ENCODE data around the gene TUBA1C.
A peak's percentile ranks its signal among the peaks of the same experiment; 100 is the strongest.
"Not testable (repeated sequence)": the region's sequence is repeated elsewhere in the genome, so short reads cannot be mapped to it uniquely, and the experiment has no call there.

The TUBA1C gene

GRCh38 chr12:49279706-49280159 is 14.9 kb downstream of the TUBA1C start (continued):
- TF ChIP-seq INSM2 (tag by site-specific recombination; IDR thresholded peaks at IDR 0.05): no peak; the same call in 1 of the 2 replicates
- TF ChIP-seq ZBTB44 (tag by site-specific recombination; IDR thresholded peaks at IDR 0.05): peak; percentile 37; the same call in 1 of the 2 replicates
- TF ChIP-seq IKZF3 (tag by site-specific recombination; IDR thresholded peaks at IDR 0.05): peak; percentile 71; the same call in 1 of the 2 replicates
- peak; percentile 20; the same call in 1 of the 2 replicates for TF ChIP-seq ZNF518A (tag by site-specific recombination; conservative IDR thresholded peaks at IDR 0.05; ENCODE audit: low read depth)

- ChIA-PET CTCF (interaction anchor here (0.6 to 2.1 kb wide), 5 partner anchors 7 to 78 kb away, joined by 3 to 12 read pairs (median 5); no protein-coding TSS in a partner anchor), POLR2A (interaction anchor here (0.6 to 2.6 kb wide), 5 partner anchors 11 to 92 kb away, joined by 3 to 16 read pairs (median 4); partner anchors contain the start of genes TROAP, TUBA1A and TUBA1C)
- TF ChIP-seq ZNF513 (tag by site-specific recombination; IDR thresholded peaks at IDR 0.05) (peak; percentile 97), ZNF121 (tag by site-specific recombination; IDR thresholded peaks at IDR 0.05) (peak; percentile 27; the same call in 1 of the 2 replicates)
- H3K27ac ChIP-seq (ENCODE audit: extremely low read depth, low read depth, low read length): peak overlapping the region; percentile 65; the same call in 1 of the 2 replicates
- not testable (repeated sequence) for H3K36me3 ChIP-seq (ENCODE audit: control insufficient read depth in 2 of 2, insufficient read depth in 1 of 2, low read length in 2 of 2); H3K9me3 ChIP-seq (ENCODE audit: control insufficient read depth, insufficient read depth, low read depth, low read length); H3K4me1 ChIP-seq (ENCODE audit: control insufficient read depth, insufficient read depth, low read length); H3K4me3 ChIP-seq (ENCODE audit: low read depth, low read length)
These were observed 15.7 kb downstream of the TUBA1C start for GRCh38 chr12:49280545-49280944.

GRCh38 chr12:49282302-49282701 is 17.4 kb downstream of the TUBA1C start:
- peaks cover 0 to 3% of the 10 kb centered on the region in 2 experiments; a peak in 1 of 3 replicates for H3K36me3 ChIP-seq (ENCODE audit: control insufficient read depth in 2 of 2, insufficient read depth in 1 of 2, low read length in 2 of 2)
- ChIA-PET CTCF (interaction anchor here (0.6 to 8.9 kb wide), 11 partner anchors 8 to 290 kb away, joined by 3 to 208 read pairs (median 4); partner anchors contain the start of genes DNAJC22 and PRPH), POLR2A (interaction anchor here (0.7 to 2.0 kb wide), 4 partner anchors 10 to 18 kb away, joined by 3 to 16 read pairs (median 4); no protein-coding TSS in a partner anchor)
- no peak overlapping the region for H3K27ac ChIP-seq (ENCODE audit: extremely low read depth, low read depth, low read length)
- H3K4me1 ChIP-seq (ENCODE audit: control insufficient read depth, insufficient read depth, low read length): peaks cover 4% of the 10 kb centered on the region; the same call in 1 of the 2 replicates
- H3K4me3 ChIP-seq (ENCODE audit: low read depth, low read length): no peak overlapping the region
- H3K9me3 ChIP-seq (ENCODE audit: control insufficient read depth, insufficient read depth, low read depth, low read length): no peaks in the 10 kb centered on the region
- peak; percentile 91 for TF ChIP-seq ZNF398 (tag by site-specific recombination; IDR thresholded peaks at IDR 0.05)
- peak; percentile 90 for TF ChIP-seq PRDM10 (tag by site-specific recombination; IDR thresholded peaks at IDR 0.05)
- no peak for TF ChIP-seq ZNF449 (tag by site-specific recombination; IDR thresholded peaks at IDR 0.05)
- peak; percentile 5 for TF ChIP-seq ZBTB26 (tag by site-specific recombination; optimal IDR thresholded peaks at IDR 0.05)
- peak; percentile 34; the same call in 1 of the 2 replicates for TF ChIP-seq PRDM1 (tag by site-specific recombination; IDR thresholded peaks at IDR 0.05)
